C4-2B (cell line): ENCODE data around the gene NRP2.

Experiments used
- CTCF ChIP-seq: fragments of 450-650 bp; conservative IDR thresholded peaks from 2 replicates; pipeline ENCODE4 v1.5.1; 2017; ENCODE audit warnings: mild to moderate bottlenecking
- ZFX ChIP-seq: fragments of 450-650 bp; IDR thresholded peaks from 2 replicates; pipeline ENCODE4 v1.6.1; 2017

DNA sequence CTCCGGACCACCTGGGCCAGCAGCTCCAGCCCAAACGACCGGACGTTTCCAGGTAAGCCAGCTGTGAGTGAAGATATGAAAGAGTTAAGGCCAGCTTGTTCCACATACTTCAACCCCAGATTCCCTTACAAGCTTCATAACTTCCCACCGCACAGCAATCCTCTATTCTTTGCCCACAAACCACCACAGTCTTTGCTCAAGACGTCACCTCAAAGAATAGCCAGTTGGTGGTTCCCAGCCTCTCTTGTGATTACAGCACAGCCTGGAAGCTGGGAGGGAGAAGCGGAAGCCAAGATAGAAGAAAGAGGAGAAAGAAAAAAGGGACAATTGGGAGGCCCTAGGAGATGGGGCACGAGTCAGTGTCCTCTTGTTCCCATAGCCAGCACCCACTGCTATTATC, 70.6 kb downstream of the NRP2 start:
- TF ChIP-seq CTCF (no peak), ZFX (no peak)
